Lung (tissue), 12 donors: Measurements from ENCODE around the gene TRIM22. TPM values are rescaled to one million over a fixed set of nuclear protein-coding genes. Genes with fewer than 3 reads are reported as not detected.

Experiments
- ATAC-seq: fragments of 200-7000 bp; cut with Tn5 transposase; one replicate; pipeline ENCODE4 v1.9.1; 2020; ENCODE audit warnings: moderate number of reproducible peaks; ENCODE audit not compliant: insufficient read depth, low FRiP score
- DNase-seq, 3 donors: peaks; one replicate each; pipeline ENCODE4 v3.0.0-alpha.2; 2013 to 2017
- H3K27ac ChIP-seq, 2 donors: one replicate each; pipeline ENCODE4 v1.5.1; 2013; ENCODE audit warnings: mild to moderate bottlenecking in 2 of 2, moderate library complexity in 2 of 2, control low read depth in 1 of 2, inconsistent platforms in 1 of 2, low read depth in 1 of 2, low read length in 1 of 2
- H3K27me3 ChIP-seq, 3 donors: one replicate each; pipeline ENCODE4 v1.5.1; 2013; ENCODE audit warnings: low read length in 2 of 3; ENCODE audit not compliant: control insufficient read depth in 3 of 3, insufficient read depth in 3 of 3
- H3K36me3 ChIP-seq, 4 donors: one replicate each; pipeline ENCODE4 v1.5.1; 2013; ENCODE audit warnings: low read length in 4 of 4, mild to moderate bottlenecking in 1 of 4, moderate library complexity in 1 of 4; ENCODE audit not compliant: control insufficient read depth in 4 of 4, insufficient read depth in 4 of 4
- H3K4me1 ChIP-seq, 5 donors: one replicate each; pipeline ENCODE4 v1.5.1; 2013; ENCODE audit warnings: low read length in 5 of 5, mild to moderate bottlenecking in 2 of 5, moderate library complexity in 1 of 5; ENCODE audit not compliant: control insufficient read depth in 5 of 5, insufficient read depth in 5 of 5
- H3K4me3 ChIP-seq: one replicate; pipeline ENCODE4 v1.5.1; 2013; ENCODE audit warnings: mild to moderate bottlenecking, control low read depth, moderate library complexity
- H3K9ac ChIP-seq, 2 donors: one replicate each; pipeline ENCODE4 v1.5.1; 2013; ENCODE audit warnings: low read length in 2 of 2, control low read depth in 1 of 2; ENCODE audit not compliant: insufficient read depth in 1 of 2
- H3K9me3 ChIP-seq, 4 donors: one replicate each; pipeline ENCODE4 v1.5.1; 2013; ENCODE audit warnings: low read length in 3 of 4, mild to moderate bottlenecking in 1 of 4, moderate library complexity in 1 of 4; ENCODE audit not compliant: control insufficient read depth in 4 of 4, insufficient read depth in 3 of 4
- WGBS, 2 donors: extraction: QIAGEN DNeasy Blood & Tissue Kit; methylation state at CpG; one replicate each; pipeline ENCODE4 v1.1.7; 2013; 5-methylcytosine and 5-hydroxymethylcytosine counted together
- polyA plus RNA-seq, 2 donors: library from polyadenylated mRNA; stranded (reverse); fragments of 200-250 nt; gene quantifications; one replicate each; pipeline ENCODE4 v1.2.1, GENCODE V29; 2013
- total RNA-seq, 2 donors: library from RNA; depleted of rRNA in 1 of 2; stranded (reverse); fragments of >200 nt in 1 of 2; gene quantifications; one replicate each; pipeline ENCODE4 v1.2.1, GENCODE V29; 2014 to 2021
- TF ChIP-seq, protein P1 (sequence below): IDR thresholded peaks from 2 replicates; pipeline ENCODE4 v1.5.1; 2012; ENCODE audit warnings: mild to moderate bottlenecking; ENCODE audit errors: control extremely low read depth, extremely low read depth
- donor health status: control.
- donor health status: control.
- donor health status: Bipolar disorder and iron deficiency.
- donor health status: healthy.
- donor health status: DM: yes; HTN: yes; CAD: no.

The TRIM22 gene
- total and polyA plus RNA-seq, 4 donors = 59.0 to 173 (median 118) TPM

DNA sequence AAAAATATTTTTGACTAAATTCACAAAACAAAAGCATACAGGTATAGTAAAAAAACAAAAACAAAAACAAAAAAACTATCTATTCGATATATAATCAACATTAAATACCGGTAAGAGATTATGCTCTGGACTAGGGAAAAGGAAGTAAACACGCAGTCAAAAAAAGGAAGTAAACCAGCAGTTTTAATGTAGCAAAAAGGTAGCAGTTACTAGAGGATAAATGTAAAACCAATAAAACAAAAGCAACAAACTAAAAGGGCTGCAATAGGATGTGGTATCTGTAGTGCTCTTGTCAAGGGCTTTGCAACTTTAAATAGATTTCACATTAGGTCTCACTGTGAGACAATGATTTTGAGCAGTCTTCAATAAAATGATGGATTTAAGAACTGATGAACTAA is 2.4 kb downstream of the TRIM22 start:
- no peak for DNase-seq
- peaks cover 0 to 7% (median 4%) of the 10 kb centered on the region in 5 donors for H3K4me1 ChIP-seq
- no peaks in the 10 kb centered on the region for H3K9me3 ChIP-seq
- WGBS, 2 donors = 21 to 46% methylated on average over 3 of the region's 3 CpGs
- no peak overlapping the region for H3K4me3 ChIP-seq
- no peak overlapping the region for H3K27ac ChIP-seq
- no peaks in the 10 kb centered on the region for H3K27me3 ChIP-seq
- TF ChIP-seq, protein P1, sequence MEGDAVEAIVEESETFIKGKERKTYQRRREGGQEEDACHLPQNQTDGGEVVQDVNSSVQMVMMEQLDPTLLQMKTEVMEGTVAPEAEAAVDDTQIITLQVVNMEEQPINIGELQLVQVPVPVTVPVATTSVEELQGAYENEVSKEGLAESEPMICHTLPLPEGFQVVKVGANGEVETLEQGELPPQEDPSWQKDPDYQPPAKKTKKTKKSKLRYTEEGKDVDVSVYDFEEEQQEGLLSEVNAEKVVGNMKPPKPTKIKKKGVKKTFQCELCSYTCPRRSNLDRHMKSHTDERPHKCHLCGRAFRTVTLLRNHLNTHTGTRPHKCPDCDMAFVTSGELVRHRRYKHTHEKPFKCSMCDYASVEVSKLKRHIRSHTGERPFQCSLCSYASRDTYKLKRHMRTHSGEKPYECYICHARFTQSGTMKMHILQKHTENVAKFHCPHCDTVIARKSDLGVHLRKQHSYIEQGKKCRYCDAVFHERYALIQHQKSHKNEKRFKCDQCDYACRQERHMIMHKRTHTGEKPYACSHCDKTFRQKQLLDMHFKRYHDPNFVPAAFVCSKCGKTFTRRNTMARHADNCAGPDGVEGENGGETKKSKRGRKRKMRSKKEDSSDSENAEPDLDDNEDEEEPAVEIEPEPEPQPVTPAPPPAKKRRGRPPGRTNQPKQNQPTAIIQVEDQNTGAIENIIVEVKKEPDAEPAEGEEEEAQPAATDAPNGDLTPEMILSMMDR = no peak
- no peak for ATAC-seq
- H3K9ac ChIP-seq = no peak overlapping the region
- H3K36me3 ChIP-seq = peaks cover 0 to 7% (median 0%) of the 10 kb centered on the region in 4 donors

DNA sequence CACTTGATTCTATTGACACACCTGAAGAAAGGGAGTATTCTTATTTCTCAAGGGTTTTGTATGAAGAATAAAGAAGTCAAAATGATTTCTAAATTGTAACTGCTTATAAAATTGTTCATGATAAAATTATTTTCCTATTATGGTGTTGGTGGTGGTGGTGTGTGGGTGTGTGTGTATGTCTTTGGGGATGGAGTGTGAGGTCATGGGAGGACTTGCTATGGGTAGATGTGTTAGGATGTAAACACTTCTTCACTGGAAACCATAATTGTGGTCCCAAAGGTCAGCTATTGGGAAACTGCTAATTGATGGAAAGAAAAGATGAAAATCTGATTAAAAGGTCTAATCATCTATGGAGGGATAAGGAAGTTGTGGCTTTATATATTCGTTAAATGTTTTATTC is 5.1 kb downstream of the TRIM22 start:
- no peak for ATAC-seq
- TF ChIP-seq, protein P1 = no peak
- Histone ChIP-seq H3K27me3 (no peaks in the 10 kb centered on the region), H3K9me3 (no peaks in the 10 kb centered on the region), H3K36me3 (peaks cover 0 to 18% (median 2%) of the 10 kb centered on the region in 4 donors), H3K4me3 (no peak overlapping the region), H3K27ac (no peak overlapping the region), H3K9ac (no peak overlapping the region), H3K4me1 (peaks cover 0 to 5% (median 0%) of the 10 kb centered on the region in 5 donors)
- no peak for DNase-seq
- WGBS, 2 donors = 48 to 70% methylated on average over 1 of the region's 1 CpG

DNA sequence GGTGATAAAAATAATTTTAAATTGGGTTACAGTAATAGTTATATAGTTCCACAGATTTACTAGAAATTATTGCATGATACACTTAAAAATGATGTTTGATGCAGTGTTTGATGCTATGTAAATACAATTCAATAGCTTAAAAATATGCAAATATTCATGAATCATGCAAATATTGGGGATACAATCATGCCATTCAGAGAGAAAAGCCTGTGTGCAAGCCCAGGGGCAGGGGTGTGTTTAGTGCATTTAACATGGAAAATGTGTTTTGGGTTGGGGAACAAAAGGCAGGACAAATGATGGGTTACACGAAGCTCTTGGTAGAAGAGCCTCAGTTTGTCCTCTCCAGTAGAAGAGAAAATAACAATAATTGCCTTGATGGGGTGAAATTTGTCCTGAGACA is 6.0 kb downstream of the TRIM22 start:
- Histone ChIP-seq H3K9ac (no peak overlapping the region), H3K4me1 (peaks cover 0 to 3% (median 0%) of the 10 kb centered on the region in 5 donors), H3K9me3 (no peaks in the 10 kb centered on the region), H3K36me3 (peaks cover 2 to 19% (median 2%) of the 10 kb centered on the region in 4 donors), H3K27ac (no peak overlapping the region), H3K27me3 (no peaks in the 10 kb centered on the region), H3K4me3 (no peak overlapping the region)
- TF ChIP-seq, protein P1 = no peak
- no peak for ATAC-seq
- WGBS, 2 donors = 92 to 94% methylated on average over 1 of the region's 1 CpG
- DNase-seq = no peak

DNA sequence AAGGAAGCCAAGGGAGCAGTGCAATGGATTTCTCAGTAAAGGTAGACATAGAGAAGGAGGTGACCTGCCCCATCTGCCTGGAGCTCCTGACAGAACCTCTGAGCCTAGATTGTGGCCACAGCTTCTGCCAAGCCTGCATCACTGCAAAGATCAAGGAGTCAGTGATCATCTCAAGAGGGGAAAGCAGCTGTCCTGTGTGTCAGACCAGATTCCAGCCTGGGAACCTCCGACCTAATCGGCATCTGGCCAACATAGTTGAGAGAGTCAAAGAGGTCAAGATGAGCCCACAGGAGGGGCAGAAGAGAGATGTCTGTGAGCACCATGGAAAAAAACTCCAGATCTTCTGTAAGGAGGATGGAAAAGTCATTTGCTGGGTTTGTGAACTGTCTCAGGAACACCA is 6.6 kb downstream of the TRIM22 start:
- Histone ChIP-seq H3K9ac (no peak overlapping the region), H3K36me3 (peaks cover 2 to 19% (median 2%) of the 10 kb centered on the region in 4 donors), H3K27ac (peak overlapping the region in 1 of 2 donors; percentile 20), H3K27me3 (no peaks in the 10 kb centered on the region), H3K4me3 (no peak overlapping the region), H3K4me1 (no peaks in the 10 kb centered on the region), H3K9me3 (no peaks in the 10 kb centered on the region)
- 61 to 87% methylated on average over 2 of the region's 2 CpGs for WGBS, 2 donors
- ATAC-seq (no peak), DNase-seq (no peak)
- TF ChIP-seq, protein P1 = no peak
